ENCODE results near the gene LGALS3. TPM values are rescaled to one million over a fixed set of nuclear protein-coding genes. Genes with fewer than 3 reads are reported as not detected.
A peak's percentile ranks its signal among the peaks of the same experiment; 100 is the strongest.

LGALS3 gene
- total RNA-seq, 6 experiments from 2014 or later, result 3.1 to 21.6 (median 12.3) TPM

GRCh38 chr14:55153951-55154350 lies 24.9 kb downstream of the LGALS3 start:
- intact Hi-C loops (cut with DNase I), result loop anchor here in 1 of 2 donors (10.0 kb wide), 1 partner anchor 59 kb away; no protein-coding TSS in a partner anchor
- H3K9me3 ChIP-seq, result no peaks in the 10 kb centered on the region
- H3K4me3 ChIP-seq, result no peak overlapping the region
- H3K27me3 ChIP-seq, result no peaks in the 10 kb centered on the region
- no CpG with 5 or more reads among the region's 3 CpGs for WGBS (ENCODE audit: insufficient coverage, low coverage, low lambda C conversion rate, missing lambda C conversion rate)
- TF ChIP-seq, protein P1, sequence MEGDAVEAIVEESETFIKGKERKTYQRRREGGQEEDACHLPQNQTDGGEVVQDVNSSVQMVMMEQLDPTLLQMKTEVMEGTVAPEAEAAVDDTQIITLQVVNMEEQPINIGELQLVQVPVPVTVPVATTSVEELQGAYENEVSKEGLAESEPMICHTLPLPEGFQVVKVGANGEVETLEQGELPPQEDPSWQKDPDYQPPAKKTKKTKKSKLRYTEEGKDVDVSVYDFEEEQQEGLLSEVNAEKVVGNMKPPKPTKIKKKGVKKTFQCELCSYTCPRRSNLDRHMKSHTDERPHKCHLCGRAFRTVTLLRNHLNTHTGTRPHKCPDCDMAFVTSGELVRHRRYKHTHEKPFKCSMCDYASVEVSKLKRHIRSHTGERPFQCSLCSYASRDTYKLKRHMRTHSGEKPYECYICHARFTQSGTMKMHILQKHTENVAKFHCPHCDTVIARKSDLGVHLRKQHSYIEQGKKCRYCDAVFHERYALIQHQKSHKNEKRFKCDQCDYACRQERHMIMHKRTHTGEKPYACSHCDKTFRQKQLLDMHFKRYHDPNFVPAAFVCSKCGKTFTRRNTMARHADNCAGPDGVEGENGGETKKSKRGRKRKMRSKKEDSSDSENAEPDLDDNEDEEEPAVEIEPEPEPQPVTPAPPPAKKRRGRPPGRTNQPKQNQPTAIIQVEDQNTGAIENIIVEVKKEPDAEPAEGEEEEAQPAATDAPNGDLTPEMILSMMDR (IDR thresholded peaks at IDR 0.05), result no peak
- no peak for TF ChIP-seq POLR2A (IDR thresholded peaks at IDR 0.05)
- DNase-seq, result no peak
- ATAC-seq, result no peak
- H3K27ac ChIP-seq, result no peak overlapping the region
- H3K4me1 ChIP-seq, result no peaks in the 10 kb centered on the region
- no peaks in the 10 kb centered on the region for H3K36me3 ChIP-seq

- no peak for ATAC-seq
- intact Hi-C loops (cut with DNase I), result loop anchor here (5.0 to 10.0 kb wide), 2 partner anchors 62 to 65 kb away; no protein-coding TSS in a partner anchor
- H3K27ac ChIP-seq, result no peak overlapping the region
- no peak for DNase-seq
- no peak overlapping the region for H3K4me3 ChIP-seq
- H3K36me3 ChIP-seq, result no peaks in the 10 kb centered on the region
- TF ChIP-seq, protein P1 (IDR thresholded peaks at IDR 0.05), result no peak
- H3K9me3 ChIP-seq, result no peaks in the 10 kb centered on the region
- 75% methylated on average over 1 of the region's 1 CpG for WGBS (ENCODE audit: insufficient coverage, low coverage, low lambda C conversion rate, missing lambda C conversion rate)
- no peaks in the 10 kb centered on the region for H3K27me3 ChIP-seq
- no peaks in the 10 kb centered on the region for H3K4me1 ChIP-seq
These were observed 28.0 kb downstream of the LGALS3 start for GRCh38 chr14:55157080-55157479.

DNA sequence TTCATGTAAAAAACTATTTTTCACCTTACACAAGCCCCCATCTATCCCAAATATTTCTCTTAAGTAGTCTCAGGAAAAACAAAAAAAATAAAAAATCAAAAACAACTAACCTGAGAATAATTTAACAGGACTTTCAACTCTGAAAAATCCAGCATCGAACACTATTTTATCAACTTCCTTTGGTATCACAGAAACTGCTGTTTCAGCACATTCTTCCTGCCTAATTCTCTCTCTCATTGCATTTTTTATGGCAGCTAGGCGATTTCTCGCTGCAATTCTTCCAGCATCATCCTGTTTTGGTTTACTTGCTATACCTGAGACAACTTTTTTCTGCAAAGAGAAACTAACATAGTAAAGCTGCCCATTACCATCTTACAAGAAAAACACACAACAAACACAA lies 29.4 kb downstream of the LGALS3 start:
- DNase-seq (no peak), ATAC-seq (no peak)
- H3K9me3 ChIP-seq, result no peaks in the 10 kb centered on the region
- H3K27ac ChIP-seq, result no peak overlapping the region
- WGBS (ENCODE audit: insufficient coverage, low coverage, low lambda C conversion rate, missing lambda C conversion rate), result 35% methylated on average over 3 of the region's 3 CpGs
- H3K27me3 ChIP-seq, result no peaks in the 10 kb centered on the region
- H3K36me3 ChIP-seq, result no peaks in the 10 kb centered on the region
- intact Hi-C loops (cut with DNase I), result loop anchor here (5.0 to 10.0 kb wide), 2 partner anchors 64 to 66 kb away; no protein-coding TSS in a partner anchor
- no peaks in the 10 kb centered on the region for H3K4me1 ChIP-seq
- TF ChIP-seq POLR2A (IDR thresholded peaks at IDR 0.05), result no peak
- TF ChIP-seq, protein P1 (IDR thresholded peaks at IDR 0.05), result no peak
- H3K4me3 ChIP-seq, result no peak overlapping the region

DNA sequence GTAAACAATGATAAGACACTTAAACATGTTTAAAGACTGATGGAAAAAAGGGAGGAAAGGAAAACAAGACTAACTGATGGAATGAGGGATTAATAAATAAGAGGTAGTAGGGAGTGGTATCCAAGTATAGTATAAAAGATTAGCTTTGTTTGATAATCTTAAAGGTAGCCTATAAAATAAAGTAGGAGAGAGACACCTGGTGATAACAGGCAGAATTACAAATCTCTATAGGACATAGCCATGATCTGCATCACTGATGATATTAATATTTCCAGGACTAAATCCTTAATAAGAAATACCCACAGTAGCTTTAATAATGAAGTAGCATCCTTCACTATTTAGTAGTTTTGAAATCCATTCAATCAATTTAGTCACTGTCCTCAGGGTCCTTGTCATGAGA lies 31.9 kb downstream of the LGALS3 start:
- intact Hi-C loops (cut with DNase I), result no loop called here
- Histone ChIP-seq H3K4me1 (no peaks in the 10 kb centered on the region), H3K4me3 (no peak overlapping the region), H3K27me3 (no peaks in the 10 kb centered on the region), H3K9me3 (no peaks in the 10 kb centered on the region), H3K36me3 (no peaks in the 10 kb centered on the region), H3K27ac (no peak overlapping the region)
- ATAC-seq, result peak; percentile 66 to 78 (median 72)
- DNase-seq, result no peak
- TF ChIP-seq, protein P1 (IDR thresholded peaks at IDR 0.05), result peak; percentile 60 to 68 (median 66)
- TF ChIP-seq POLR2A (IDR thresholded peaks at IDR 0.05), result no peak

DNA sequence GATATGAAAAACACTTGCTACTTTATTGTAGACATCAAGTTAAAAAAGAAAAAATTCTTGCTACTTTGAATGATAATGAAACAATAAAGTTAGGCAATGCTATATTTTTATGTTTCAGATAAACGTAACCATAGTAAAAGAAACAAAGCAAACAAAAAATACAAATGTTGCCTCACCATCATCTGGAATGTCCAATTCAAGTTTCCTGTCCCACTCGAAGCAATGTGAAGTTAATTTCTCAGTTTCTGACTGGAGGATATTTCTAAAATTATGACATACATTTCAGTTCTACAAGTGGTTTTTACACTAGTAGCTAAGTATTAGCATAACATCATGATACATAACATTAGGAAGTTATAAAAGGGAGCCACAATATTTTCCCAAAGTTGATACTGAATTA lies 41.5 kb downstream of the LGALS3 start:
- no peak for ATAC-seq
- WGBS (ENCODE audit: insufficient coverage, low coverage, low lambda C conversion rate, missing lambda C conversion rate), result 71% methylated on average over 2 of the region's 2 CpGs
- DNase-seq, result no peak
- H3K4me3 ChIP-seq, result no peak overlapping the region
- intact Hi-C loops (cut with DNase I), result no loop called here
- no peaks in the 10 kb centered on the region for H3K27me3 ChIP-seq
- H3K4me1 ChIP-seq, result no peaks in the 10 kb centered on the region
- TF ChIP-seq POLR2A (IDR thresholded peaks at IDR 0.05), result no peak
- TF ChIP-seq, protein P1 (IDR thresholded peaks at IDR 0.05), result no peak
- no peaks in the 10 kb centered on the region for H3K9me3 ChIP-seq
- H3K36me3 ChIP-seq, result no peaks in the 10 kb centered on the region
- no peak overlapping the region for H3K27ac ChIP-seq
